ENCODE data around the gene FHIT.
"Not testable (repeated sequence)": the region's sequence is repeated elsewhere in the genome, so short reads cannot be mapped to it uniquely, and the experiment has no call there.

FHIT gene

DNA sequence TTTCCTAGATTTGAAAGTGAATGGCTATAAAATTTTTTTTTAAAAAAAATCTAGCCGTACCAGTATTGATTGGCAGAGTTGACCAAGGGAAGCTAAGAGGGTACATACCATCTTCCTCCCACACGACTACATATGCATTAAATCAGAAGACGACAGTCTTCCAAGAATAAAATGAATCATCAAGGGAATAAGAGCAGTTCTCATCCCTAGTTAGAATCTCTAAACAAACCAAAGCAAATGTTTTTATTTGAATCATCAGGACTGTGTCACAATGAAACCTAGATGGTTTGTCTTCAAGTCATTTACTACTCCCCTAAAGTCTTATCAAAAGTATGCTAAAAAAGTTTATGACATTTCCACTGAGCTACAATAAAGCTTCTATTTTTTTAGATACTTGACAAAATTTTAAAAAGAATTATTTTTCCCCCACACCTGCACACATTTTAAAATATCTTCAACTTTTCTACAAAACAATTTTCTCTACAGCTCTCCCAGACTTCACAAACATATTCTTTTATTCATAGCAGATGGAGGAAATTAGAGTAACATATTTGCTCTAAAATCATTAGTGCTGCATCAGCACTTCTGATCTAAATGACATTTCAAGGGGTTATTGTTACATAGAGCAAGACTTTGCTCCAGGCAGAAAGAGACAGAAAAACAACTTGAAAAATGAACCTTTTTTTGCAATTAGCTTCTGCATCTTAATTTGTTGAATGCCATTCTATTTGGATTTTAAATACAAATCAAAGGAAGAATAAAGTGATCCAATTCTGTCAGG is 547.1 kb downstream of the FHIT start:
- no peak for DNase-seq (ENCODE audit: low spot score)

DNA sequence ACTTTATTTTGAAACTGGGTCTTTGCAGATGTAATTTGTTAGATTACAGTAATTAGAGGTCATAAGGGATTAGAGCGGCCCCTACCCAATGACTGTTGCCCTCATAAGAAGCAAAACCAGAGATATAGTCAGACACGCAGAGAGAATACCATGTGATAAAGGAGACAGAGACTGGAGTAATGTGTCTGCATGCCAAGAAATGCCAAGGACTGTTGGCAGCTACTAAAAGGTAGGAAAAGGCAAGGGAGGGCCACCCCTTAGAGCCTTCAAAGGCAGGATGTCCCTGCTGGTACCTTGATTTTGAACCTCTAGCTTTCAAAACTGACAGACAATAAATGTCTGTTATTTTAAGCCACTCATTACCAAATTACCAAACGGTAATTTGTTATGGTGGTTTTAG is 548.2 kb downstream of the FHIT start:
- DNase-seq (ENCODE audit: low spot score): no peak

- DNase-seq (ENCODE audit: low spot score): no peak
Measured at GRCh38 chr3:60698117-60698516, 553.1 kb downstream of the FHIT start.

GRCh38 chr3:60697132-60697531 is 554.1 kb downstream of the FHIT start:
- DNase-seq (ENCODE audit: low spot score): no peak

DNA sequence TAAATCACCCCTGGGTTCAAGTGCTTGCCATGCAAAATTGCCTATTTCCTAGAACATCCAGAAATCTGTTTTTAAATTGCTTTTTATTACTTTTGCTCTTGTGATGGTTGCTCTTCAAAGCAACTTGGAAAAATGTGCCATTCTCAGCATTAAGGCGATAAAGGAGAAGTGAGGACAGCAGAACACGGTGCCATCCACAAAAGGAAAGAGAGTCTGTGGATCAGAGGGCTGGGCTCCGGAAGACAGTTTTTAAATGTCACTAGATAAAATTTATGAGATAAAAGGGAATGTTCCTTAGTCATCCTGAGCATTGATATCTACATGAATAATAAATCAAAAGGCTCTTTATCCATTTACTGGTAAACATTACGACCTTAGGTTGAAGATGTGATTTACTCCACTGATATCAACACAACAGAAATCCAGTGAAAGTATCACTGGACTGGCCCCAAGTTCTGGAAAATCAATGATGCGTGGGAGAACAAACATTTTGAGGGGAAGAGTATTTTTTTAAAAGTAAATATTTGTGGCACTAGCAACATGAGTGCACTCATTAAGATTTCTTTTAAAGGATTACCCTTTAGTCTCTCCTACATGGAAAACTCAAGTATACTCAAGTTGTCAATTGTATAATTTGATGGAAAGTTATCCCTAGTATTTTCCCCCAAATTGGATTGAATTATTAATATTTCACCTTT is 554.7 kb downstream of the FHIT start:
- no peak for DNase-seq (ENCODE audit: low spot score)

DNA sequence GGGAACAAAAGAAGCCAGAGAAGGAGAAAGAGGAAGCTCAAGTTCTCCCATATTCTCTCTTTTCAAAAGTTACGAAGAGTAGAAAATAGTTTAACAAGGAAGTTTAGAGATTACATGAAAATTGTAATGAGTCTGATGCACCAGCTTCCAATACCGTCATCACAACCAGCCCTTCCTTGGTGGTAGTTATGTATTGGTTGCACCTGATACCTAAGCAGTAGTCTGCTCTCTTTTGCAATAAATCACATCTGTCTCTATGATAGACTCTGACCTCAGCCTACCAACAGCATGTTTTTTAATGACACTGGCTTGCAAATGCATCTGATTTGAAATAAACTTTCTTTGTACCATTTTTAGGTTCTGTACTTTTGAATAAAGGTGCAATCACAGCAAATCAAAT is 575.8 kb downstream of the FHIT start:
- DNase-seq (ENCODE audit: low spot score): no peak

DNA sequence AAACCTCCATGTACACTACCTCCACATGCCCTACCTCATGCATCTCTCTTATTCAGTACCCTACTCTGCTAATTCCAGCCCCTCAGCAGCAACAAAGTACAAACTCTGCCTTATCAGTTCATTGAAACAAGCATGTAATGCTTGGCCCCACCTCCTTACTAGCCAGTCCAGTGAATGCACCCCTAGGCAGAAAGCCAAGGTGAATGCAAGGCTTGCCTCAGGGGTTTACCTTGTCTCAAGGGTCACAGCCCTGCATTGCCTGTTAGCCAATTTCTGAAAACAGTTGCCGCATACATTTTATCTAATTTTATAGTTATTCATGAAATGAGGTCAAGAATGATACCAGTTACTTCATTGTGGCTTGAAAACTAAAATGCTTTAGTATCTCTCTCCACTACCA is 576.4 kb downstream of the FHIT start:
- DNase-seq (ENCODE audit: low spot score): no peak

DNA sequence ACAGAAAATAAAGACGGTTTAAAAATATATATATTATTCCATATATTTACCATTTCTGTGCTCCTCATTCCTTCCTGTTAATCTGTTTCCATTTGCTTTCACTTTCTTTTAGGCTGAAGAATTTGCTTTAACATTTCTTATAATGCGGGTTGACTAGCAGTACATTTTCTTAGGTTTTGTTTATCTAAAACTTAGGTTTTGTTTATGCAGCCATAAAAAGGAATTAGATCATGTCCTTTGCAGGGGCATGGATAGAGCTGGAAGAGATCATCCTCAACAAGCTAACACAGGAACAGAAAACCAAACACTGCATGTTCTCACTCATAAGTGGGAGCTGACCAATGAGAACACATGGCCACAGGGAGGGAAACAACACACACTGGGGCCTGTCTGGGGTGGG is 578.1 kb downstream of the FHIT start:
- no peak for DNase-seq (ENCODE audit: low spot score)

GRCh38 chr3:60672337-60672736 is 578.9 kb downstream of the FHIT start:
- DNase-seq (ENCODE audit: low spot score): not testable (repeated sequence)

- DNase-seq (ENCODE audit: low spot score): no peak
Measured at GRCh38 chr3:60669636-60670035, 581.6 kb downstream of the FHIT start.

DNA sequence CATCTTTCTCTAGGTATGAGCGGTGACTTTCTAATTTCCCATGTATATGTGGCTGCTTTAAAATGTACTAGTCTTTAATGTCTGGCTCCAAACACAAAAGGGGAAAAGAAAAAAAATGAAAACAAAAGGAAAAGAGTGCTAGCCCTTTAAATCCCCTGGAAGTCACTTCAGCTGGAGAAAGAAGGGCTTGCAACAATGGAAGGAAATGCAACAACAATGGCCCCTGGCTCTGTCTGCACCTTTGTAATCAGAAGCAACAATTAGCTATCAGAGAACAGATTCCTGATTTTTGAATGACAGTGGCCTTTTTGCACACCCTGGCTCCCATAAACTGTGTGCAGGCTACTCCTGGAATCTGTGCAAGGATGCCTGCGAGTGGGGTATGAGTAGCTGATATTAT is 591.2 kb downstream of the FHIT start:
- DNase-seq (ENCODE audit: low spot score): no peak

GRCh38 chr3:60659098-60659497 is 592.2 kb downstream of the FHIT start:
- DNase-seq (ENCODE audit: low spot score): no peak

- no peak for DNase-seq (ENCODE audit: low spot score)
Measured at GRCh38 chr3:60657972-60658371, 593.3 kb downstream of the FHIT start.

DNA sequence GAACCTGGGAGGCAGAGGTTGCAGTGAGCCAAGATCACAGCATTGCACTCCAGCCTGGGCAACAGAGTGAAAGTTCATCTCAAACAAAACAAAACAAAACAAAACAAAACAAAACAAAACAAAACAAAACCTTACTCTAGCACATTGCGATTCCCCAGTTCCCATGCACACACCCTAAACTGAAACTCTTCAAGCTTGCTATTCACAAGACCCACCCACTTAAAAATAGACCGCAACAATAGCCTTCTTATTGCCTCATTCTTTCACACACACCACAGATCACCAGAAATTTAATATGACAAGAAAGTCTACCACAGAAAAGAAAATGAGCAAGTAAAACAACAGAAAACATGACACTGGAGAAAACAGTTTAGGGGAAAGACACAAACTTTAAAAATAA is 598.4 kb downstream of the FHIT start:
- no peak for DNase-seq (ENCODE audit: low spot score)

DNA sequence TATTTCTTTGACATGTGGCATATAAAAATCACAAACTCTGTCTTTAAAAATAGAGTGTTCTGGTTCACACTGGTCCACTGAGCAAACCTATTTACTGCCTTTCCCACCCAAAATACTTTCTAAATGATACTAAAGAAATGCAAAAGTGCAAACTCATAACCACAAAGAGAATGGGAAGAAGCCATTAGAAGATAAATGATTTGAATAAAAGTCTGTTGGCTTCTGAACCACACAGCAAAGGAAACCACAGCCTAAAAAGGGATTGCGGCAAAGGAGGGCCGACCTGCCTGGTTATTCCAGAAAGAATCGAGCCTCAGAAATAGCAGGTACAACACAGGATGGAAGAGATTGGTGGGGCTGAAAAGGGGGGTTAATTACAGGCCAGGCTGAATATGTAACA is 599.5 kb downstream of the FHIT start:
- no peak for DNase-seq (ENCODE audit: low spot score)

DNA sequence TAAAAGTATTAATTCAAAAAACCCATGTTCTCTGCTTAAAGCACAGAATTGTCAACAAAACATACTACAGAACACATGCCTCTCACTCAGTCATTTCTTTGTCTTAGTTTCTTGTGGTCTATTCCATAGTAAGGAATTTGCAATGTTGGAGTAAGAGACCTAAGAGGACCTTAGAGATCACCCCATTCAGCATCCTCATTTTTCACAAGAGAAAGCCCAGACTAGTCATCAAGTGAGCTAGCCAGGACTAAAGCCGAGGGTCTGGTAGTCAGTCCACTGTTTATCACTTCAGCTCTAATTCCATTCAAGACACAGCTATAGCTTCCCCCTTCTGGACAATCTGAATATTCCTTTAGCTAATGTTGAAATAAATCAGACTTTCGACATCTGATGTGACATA is 601.1 kb downstream of the FHIT start:
- no peak for DNase-seq (ENCODE audit: low spot score)

- DNase-seq (ENCODE audit: low spot score): no peak
Measured at GRCh38 chr3:60645801-60646200, 605.5 kb downstream of the FHIT start.

GRCh38 chr3:60643831-60644230 is 607.4 kb downstream of the FHIT start:
- DNase-seq (ENCODE audit: low spot score): no peak

DNA sequence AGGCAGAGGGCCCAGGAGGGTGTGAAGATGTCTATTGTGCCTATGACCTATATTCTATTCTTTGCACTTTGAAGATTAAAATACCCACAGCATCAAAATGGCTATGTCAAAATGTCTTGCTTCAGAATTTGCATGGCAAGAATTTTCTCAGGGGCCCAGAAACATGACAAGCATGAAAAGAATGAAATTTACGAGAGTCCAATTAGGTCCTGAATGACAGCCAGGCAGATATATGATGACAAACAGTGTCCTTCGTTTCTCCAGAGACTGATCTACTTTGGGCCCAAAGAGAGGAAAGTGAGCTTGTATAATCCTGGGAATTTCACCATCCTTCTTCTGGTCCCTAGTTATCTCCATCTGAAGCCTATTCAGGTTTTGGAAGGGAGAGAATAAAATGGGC is 609.9 kb downstream of the FHIT start:
- no peak for DNase-seq (ENCODE audit: low spot score)

DNA sequence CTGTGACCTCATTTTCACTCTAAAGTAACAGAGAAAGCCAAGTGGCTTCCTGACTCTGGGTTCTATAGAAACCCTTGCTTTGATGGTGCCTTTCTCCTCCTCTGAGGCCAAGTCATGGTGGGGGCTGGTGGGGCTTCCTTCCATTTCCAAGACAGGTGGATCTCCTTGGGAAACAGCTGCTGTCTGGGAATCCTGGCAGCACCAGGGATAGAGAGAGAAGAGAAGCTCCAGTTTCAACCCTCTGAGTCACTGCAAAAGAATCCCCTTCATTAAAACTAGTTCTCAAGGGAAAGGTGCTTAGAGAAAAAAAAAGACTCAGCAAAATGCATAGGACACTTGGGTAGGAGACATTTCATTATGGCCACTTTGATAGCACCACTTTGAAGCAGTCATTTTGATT is 614.4 kb downstream of the FHIT start:
- DNase-seq (ENCODE audit: low spot score): no peak

DNA sequence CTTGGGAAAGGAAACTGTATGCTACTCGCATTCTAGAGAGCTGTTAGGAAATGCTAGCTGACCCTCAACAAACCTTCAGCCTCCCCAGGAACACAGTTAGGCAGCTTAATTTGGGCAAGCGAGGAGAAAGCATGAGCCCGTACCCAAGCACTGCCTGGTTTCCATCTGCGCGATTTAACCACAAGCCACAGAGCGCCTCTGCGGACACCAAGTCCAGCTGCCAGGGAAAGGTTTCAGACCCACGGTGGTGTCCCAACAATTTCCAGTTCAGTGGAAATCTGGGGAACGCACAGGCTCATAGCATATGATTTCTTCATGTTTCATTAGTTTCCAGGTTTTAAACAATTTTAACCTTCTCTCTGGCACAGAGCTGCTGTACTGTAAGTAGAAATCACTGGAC is 617.6 kb downstream of the FHIT start:
- DNase-seq (ENCODE audit: low spot score): no peak

- DNase-seq (ENCODE audit: low spot score): no peak
Measured at GRCh38 chr3:60631509-60631908, 619.7 kb downstream of the FHIT start.

DNA sequence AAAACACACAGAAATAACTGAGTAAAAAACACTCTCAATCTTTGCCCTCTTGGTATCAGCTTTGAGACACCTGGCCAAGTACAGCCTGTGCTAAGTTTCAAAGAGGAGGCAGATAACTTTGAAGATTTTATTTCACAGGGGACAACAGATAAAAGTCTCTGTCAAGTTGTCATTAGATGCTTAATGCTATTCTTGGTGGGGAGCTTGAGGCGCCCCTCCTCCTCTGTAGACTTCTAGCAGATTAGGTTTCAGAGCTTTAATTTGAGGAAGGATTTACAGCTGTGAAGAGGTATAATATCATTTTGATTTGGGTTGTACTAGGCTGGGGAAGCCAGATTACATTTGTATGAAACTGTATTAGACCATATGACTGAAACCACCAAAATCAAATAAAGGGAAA is 620.3 kb downstream of the FHIT start:
- DNase-seq (ENCODE audit: low spot score): no peak

GRCh38 chr3:60629816-60630215 is 621.4 kb downstream of the FHIT start:
- no peak for DNase-seq (ENCODE audit: low spot score)
